Ovary (tissue), 9 donors: ENCODE data around the gene KRT86. TPM values are rescaled to one million over a fixed set of nuclear protein-coding genes. Genes with fewer than 3 reads are reported as not detected.

Experiments used
- DNase-seq, 5 donors: peaks; one replicate each; pipeline ENCODE4 v3.0.0-alpha.2; 2019 to 2020
- H3K27ac ChIP-seq, 2 donors: fragments of 200-600 bp; one replicate each; pipeline versions ENCODE4 v1.5.1 to v1.8.0; 2019 to 2022
- H3K27me3 ChIP-seq: fragments of 200-600 bp; one replicate; pipeline ENCODE4 v1.8.0; 2022
- H3K36me3 ChIP-seq: fragments of 200-600 bp; sonication (generic); one replicate; pipeline ENCODE4 v1.5.1; 2019
- H3K4me1 ChIP-seq: one replicate; pipeline ENCODE4 v1.8.1; 2013; ENCODE audit warnings: mild to moderate bottlenecking, moderate library complexity; ENCODE audit not compliant: insufficient read depth
- H3K4me3 ChIP-seq: fragments of 200-600 bp; sonication (generic); one replicate; pipeline ENCODE4 v1.5.1; 2017
- H3K9me3 ChIP-seq, 2 donors: fragments of 200-600 bp in 1 of 2; sonication (generic) in 1 of 2; one replicate each; pipeline versions ENCODE4 v1.5.1 to v1.8.1; 2013 to 2019; ENCODE audit warnings: mild to moderate bottlenecking in 1 of 2, moderate library complexity in 1 of 2
- EP300 ChIP-seq: sonication (generic); formaldehyde crosslinking; IDR thresholded peaks from one replicate; pipeline ENCODE4 v1.6.1; 2017; ENCODE audit warnings: antibody characterized with exemption
- POLR2A ChIP-seq: fragments of 450-650 bp; IDR thresholded peaks from one replicate; pipeline ENCODE4 v1.6.1; 2017; ENCODE audit warnings: antibody characterized with exemption, mild to moderate bottlenecking, moderate library complexity
- WGBS, 3 donors: extraction: QIAGEN DNeasy Blood & Tissue Kit in 1 of 3; methylation state at CpG; one replicate each; pipeline versions ENCODE4 v1.1.5 to v1.1.7; 2013 to 2017; 5-methylcytosine and 5-hydroxymethylcytosine counted together
- intact Hi-C, 4 donors: fragments of 100-400 bp; cut with DNase I; formaldehyde crosslinking; loops; one replicate each; pipeline versions ENCODE4 v1.11.0 to v1.15.1; 2022 to 2023
- polyA plus RNA-seq, 2 donors: library from polyadenylated mRNA; stranded (reverse); fragments of 200-250 nt in 1 of 2; fragments of 350-450 nt in 1 of 2; fragmentation: Illumina TruSeq in 1 of 2; extraction: RNeasy Lipid Tissue Mini Kit (QIAGEN cat#74804) in 1 of 2; gene quantifications; one replicate each; pipeline ENCODE4 v1.2.3, GENCODE V29; 2013 to 2014
- total RNA-seq, 7 donors: library from RNA; depleted of rRNA in 2 of 7; stranded (reverse); fragments of >200 nt in 2 of 7; fragmentation: NEBNext Ultra II Directional in 3 of 7; extraction: Animal tissue kit (Norgen Biotek cat#: 25700) in 3 of 7; gene quantifications; one replicate each; pipeline versions ENCODE4 v1.1.0 to v1.2.4, GENCODE V29; 2016 to 2023
- TF ChIP-seq, protein P1 (sequence below), 3 donors: fragments of 450-650 bp in 2 of 3; fragments of 200-600 bp in 1 of 3; IDR thresholded peaks; one replicate each; pipeline versions ENCODE4 v1.5.1 to v1.8.0; 2016 to 2022; ENCODE audit warnings: antibody characterized with exemption in 3 of 3, mild to moderate bottlenecking in 1 of 3
- donor health status: DM: no; HTN: no; CAD: no; lungs with moderate emphysema.
- donor health status: DM: no; HTN: no; CAD: no.
- donor health status: Bipolar disorder and iron deficiency.
- donor health status: DM: yes; HTN: yes; CAD: no.
- donor health status: DM: no; HTN: no; CAD: no.
- donor health status: DM: yes; HTN: yes; CAD: no.

The KRT86 gene
- total and polyA plus RNA-seq, 9 donors, result 0.69 TPM; not detected in 8

GRCh38 chr12:52254180-52254964 lies 20.1 kb upstream of the KRT86 start:
- no peak for DNase-seq
- WGBS, 3 donors, result 88 to 94% (median 93%) methylated on average over 10 of the region's 10 CpGs
- H3K4me1 ChIP-seq, result peaks cover 3% of the 10 kb centered on the region
- no peak overlapping the region for H3K27ac ChIP-seq
- TF ChIP-seq POLR2A, result no peak
- TF ChIP-seq EP300, result no peak
- TF ChIP-seq, protein P1, sequence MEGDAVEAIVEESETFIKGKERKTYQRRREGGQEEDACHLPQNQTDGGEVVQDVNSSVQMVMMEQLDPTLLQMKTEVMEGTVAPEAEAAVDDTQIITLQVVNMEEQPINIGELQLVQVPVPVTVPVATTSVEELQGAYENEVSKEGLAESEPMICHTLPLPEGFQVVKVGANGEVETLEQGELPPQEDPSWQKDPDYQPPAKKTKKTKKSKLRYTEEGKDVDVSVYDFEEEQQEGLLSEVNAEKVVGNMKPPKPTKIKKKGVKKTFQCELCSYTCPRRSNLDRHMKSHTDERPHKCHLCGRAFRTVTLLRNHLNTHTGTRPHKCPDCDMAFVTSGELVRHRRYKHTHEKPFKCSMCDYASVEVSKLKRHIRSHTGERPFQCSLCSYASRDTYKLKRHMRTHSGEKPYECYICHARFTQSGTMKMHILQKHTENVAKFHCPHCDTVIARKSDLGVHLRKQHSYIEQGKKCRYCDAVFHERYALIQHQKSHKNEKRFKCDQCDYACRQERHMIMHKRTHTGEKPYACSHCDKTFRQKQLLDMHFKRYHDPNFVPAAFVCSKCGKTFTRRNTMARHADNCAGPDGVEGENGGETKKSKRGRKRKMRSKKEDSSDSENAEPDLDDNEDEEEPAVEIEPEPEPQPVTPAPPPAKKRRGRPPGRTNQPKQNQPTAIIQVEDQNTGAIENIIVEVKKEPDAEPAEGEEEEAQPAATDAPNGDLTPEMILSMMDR (IDR thresholded peaks at IDR 0.05), result no peak
- no peaks in the 10 kb centered on the region for H3K36me3 ChIP-seq
- H3K4me3 ChIP-seq, result no peak overlapping the region
- H3K27me3 ChIP-seq, result no peaks in the 10 kb centered on the region
- intact Hi-C loops, result no loop called here
- H3K9me3 ChIP-seq, result no peaks in the 10 kb centered on the region

DNA sequence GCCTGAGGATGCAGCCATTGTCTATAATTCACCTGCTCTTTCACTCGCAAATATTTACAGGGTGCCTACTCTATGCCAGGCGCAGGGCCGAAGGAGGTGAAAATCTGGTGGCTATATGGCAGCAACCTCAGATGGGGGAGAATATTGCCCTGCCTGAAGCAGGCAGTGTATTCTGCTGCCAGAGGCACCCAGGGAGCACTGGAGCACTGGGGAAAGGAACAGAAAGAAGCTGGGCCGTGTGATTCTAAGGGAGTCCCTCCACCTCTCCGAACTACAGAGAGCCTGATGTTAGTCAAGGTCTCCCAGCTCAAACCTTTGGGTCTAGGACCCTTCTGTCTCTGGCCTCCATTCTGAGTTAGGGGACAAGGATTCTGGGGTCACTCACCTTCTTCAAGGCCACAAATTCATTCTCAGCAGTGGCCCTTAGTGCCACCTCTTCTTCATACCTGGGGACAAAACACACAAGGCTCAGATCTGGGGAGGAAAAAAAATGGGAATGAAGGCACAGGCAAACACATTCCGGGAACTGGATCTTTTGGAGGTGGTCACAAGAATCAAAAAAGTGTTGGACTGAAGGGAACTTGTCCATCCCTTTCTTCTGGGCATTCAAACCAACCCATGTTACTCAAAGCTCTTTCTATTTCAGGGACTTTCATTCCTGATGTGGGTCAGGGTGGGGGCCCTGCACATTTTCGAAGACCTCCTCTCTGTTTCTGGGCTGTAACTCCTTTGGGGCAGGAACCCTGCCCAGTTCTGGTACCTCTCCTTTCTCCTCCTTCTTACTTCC lies 19.3 kb upstream of the KRT86 start:
- H3K4me1 ChIP-seq, result peaks cover 3% of the 10 kb centered on the region
- WGBS, 3 donors, result 70 to 87% (median 78%) methylated on average over 7 of the region's 7 CpGs
- H3K9me3 ChIP-seq, result no peaks in the 10 kb centered on the region
- intact Hi-C loops, result no loop called here
- no peak overlapping the region for H3K27ac ChIP-seq
- no peaks in the 10 kb centered on the region for H3K27me3 ChIP-seq
- H3K36me3 ChIP-seq, result no peaks in the 10 kb centered on the region
- no peak overlapping the region for H3K4me3 ChIP-seq
- no peak for TF ChIP-seq POLR2A
- TF ChIP-seq, protein P1 (IDR thresholded peaks at IDR 0.05), result no peak
- no peak for TF ChIP-seq EP300
- no peak for DNase-seq

DNA sequence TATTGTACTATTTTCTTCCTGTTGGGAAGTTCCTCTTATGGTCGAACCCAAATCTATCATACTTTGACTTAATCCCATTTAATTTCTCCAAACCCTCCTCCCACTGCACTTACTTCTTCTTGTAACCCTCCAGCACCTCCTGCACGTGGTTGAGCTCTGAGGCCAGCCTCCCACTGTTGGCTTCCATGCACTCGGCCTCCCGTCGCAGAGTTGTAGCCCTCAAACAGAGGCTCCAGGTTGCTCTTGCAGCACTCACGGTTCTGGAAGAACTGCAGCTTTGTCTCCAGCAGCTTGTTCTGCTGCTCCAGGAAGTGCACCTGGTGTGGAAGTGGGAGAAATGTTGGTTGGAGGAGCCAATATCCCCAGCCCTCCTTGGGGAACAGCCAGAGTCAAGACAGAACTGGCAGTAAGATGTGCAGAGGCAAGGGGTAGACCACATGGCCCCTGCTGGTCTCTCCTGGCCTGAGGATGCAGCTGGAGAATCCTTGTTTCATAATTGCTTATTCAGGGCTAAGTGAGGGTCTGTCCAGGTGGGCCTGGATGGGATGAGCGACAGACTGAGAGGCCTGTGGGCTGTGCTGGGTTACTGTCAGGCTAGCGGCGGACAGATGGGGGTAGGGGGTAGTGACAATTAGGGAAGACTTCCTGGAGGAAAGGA lies 18.4 kb upstream of the KRT86 start:
- no peak for DNase-seq

GRCh38 chr12:52256584-52256935 lies 17.9 kb upstream of the KRT86 start:
- no peak for TF ChIP-seq POLR2A
- TF ChIP-seq EP300, result no peak
- TF ChIP-seq, protein P1 (IDR thresholded peaks at IDR 0.05), result no peak
- Histone ChIP-seq H3K4me1 (peaks cover 3% of the 10 kb centered on the region), H3K4me3 (no peak overlapping the region), H3K27me3 (no peaks in the 10 kb centered on the region), H3K36me3 (no peaks in the 10 kb centered on the region), H3K9me3 (no peaks in the 10 kb centered on the region), H3K27ac (no peak overlapping the region)
- DNase-seq, result no peak
- intact Hi-C loops, result no loop called here
- WGBS, 3 donors, result 38 to 56% (median 40%) methylated on average over 2 of the region's 2 CpGs

More for the DNA sequence above, 18.4 kb upstream of the KRT86 start:
- TF ChIP-seq, protein P1 (IDR thresholded peaks at IDR 0.05), result no peak
- TF ChIP-seq POLR2A (no peak), EP300 (no peak)
- H3K9me3 ChIP-seq, result no peaks in the 10 kb centered on the region
- no peaks in the 10 kb centered on the region for H3K36me3 ChIP-seq
- no peak overlapping the region for H3K27ac ChIP-seq
- H3K4me1 ChIP-seq, result peaks cover 3% of the 10 kb centered on the region
- intact Hi-C loops, result no loop called here
- WGBS, 3 donors, result 78 to 84% (median 84%) methylated on average over 9 of the region's 9 CpGs
- no peaks in the 10 kb centered on the region for H3K27me3 ChIP-seq
- no peak overlapping the region for H3K4me3 ChIP-seq
